ENCODE measurements around the gene MAPK13.

GRCh38 chr6:36180126-36180525 lies 49.8 kb downstream of the MAPK13 start:
- TF ChIP-seq, protein P1, sequence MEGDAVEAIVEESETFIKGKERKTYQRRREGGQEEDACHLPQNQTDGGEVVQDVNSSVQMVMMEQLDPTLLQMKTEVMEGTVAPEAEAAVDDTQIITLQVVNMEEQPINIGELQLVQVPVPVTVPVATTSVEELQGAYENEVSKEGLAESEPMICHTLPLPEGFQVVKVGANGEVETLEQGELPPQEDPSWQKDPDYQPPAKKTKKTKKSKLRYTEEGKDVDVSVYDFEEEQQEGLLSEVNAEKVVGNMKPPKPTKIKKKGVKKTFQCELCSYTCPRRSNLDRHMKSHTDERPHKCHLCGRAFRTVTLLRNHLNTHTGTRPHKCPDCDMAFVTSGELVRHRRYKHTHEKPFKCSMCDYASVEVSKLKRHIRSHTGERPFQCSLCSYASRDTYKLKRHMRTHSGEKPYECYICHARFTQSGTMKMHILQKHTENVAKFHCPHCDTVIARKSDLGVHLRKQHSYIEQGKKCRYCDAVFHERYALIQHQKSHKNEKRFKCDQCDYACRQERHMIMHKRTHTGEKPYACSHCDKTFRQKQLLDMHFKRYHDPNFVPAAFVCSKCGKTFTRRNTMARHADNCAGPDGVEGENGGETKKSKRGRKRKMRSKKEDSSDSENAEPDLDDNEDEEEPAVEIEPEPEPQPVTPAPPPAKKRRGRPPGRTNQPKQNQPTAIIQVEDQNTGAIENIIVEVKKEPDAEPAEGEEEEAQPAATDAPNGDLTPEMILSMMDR (IDR thresholded peaks at IDR 0.05): no peak
- no peak for TF ChIP-seq POLR2A (IDR thresholded peaks at IDR 0.05)

Data from uterus (tissue), 2 donors.